ENCODE results near the gene GPR143.

GPR143 gene

DNA sequence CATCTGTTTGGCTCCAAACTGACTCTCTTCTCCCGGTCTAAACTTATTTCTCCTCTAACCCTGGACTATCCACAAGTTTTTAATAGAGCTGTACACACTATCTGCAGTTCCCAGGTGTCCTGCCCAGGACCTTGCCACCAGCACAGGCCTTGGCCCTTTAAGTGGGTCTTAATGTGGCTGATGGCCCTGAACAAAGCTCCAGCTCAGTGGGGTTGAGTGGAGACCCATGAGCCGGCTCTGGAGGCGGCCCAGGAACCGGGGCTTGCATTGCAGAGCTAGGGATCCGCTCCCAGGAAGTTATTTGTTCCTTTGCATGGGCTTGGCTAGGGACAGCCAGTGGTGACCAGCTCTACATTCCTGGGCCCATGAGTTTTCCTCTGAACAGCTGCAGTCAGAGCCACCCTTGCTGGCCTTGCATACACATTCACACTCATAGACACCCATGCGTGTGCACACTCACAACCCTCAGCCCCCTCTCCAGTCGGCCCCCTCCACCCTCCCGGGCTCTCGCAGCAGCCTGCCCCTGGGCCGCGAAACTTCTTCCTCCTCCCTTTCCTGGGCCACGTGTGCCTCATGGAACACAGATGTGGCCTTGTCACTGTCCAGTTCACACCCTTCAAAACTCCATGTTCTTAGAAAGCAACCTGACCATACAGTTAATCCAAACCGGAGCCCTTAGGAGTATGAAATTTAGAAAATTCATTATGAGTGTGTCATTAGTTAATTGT lies 58.2 kb downstream of the GPR143 start:
- Histone ChIP-seq H3K4me1 (ENCODE audit: insufficient read depth, low read length) (no peaks in the 10 kb centered on the region), H3K27me3 (ENCODE audit: insufficient read depth, low read length) (no peaks in the 10 kb centered on the region), H3K9me3 (ENCODE audit: insufficient read depth, low read depth, low read length) (no peaks in the 10 kb centered on the region), H3K4me3 (ENCODE audit: low read length) (no peak overlapping the region), H3K36me3 (ENCODE audit: insufficient read depth, low read length) (peaks cover 39% of the 10 kb centered on the region), H3K9ac (ENCODE audit: low read depth, low read length) (no peak overlapping the region), H3K27ac (ENCODE audit: low read depth, low read length) (no peak overlapping the region)
- 90% methylated on average over 13 of the region's 13 CpGs for WGBS

DNA sequence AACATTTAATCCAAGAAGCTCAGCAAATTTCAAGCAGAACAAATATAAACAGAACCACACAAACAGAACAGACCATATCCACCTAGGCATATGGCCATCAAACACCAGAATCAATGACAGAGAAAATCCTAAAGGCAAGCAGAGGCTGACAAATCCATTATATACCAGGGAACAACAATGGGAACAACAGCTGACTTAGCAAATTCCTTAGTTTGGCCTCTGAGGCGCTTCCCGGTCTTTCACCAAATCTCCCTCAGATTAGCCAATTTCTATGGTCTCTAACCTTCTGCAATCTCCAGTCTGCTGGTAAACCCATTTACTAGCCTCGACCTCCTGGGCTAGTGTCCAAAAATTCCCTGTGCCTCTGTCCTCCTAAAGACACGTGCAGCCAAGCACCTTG lies 59.2 kb downstream of the GPR143 start:
- Histone ChIP-seq H3K9me3 (ENCODE audit: insufficient read depth, low read depth, low read length) (no peaks in the 10 kb centered on the region), H3K4me3 (ENCODE audit: low read length) (no peak overlapping the region), H3K27me3 (ENCODE audit: insufficient read depth, low read length) (no peaks in the 10 kb centered on the region), H3K4me1 (ENCODE audit: insufficient read depth, low read length) (no peaks in the 10 kb centered on the region), H3K27ac (ENCODE audit: low read depth, low read length) (no peak overlapping the region), H3K36me3 (ENCODE audit: insufficient read depth, low read length) (peaks cover 29% of the 10 kb centered on the region), H3K9ac (ENCODE audit: low read depth, low read length) (no peak overlapping the region)
- 66% methylated on average over 4 of the region's 4 CpGs for WGBS

DNA sequence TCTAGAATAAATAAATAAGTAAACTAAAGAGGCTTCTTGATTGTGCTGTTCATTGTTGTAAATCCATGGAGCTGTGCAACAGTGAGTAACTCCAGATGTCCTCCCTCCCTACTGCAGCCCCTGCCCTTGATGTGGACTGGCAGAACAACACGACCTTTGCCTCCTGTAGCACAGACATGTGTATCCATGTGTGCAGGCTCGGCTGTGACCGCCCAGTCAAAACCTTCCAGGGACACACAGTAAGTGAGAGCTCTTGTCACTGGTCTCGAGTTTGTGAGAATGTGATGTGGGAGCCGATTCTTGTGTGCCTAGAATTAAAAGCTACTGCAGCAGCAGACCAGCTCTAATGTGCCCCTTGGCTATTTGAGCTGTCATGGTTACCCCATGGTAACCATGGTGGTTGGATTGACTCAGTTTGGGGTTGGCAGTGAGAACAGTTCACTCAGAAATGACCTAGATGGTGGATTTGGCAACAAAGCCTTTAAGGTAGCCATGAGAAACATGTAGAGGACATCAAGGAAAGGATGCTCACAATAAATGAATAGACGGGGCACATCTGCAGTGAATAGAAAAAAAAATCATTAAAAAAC lies 60.7 kb downstream of the GPR143 start:
- 98% methylated on average over 6 of the region's 6 CpGs for WGBS
- Histone ChIP-seq H3K27ac (ENCODE audit: low read depth, low read length) (no peak overlapping the region), H3K4me3 (ENCODE audit: low read length) (no peak overlapping the region), H3K4me1 (ENCODE audit: insufficient read depth, low read length) (no peaks in the 10 kb centered on the region), H3K27me3 (ENCODE audit: insufficient read depth, low read length) (no peaks in the 10 kb centered on the region), H3K9me3 (ENCODE audit: insufficient read depth, low read depth, low read length) (no peaks in the 10 kb centered on the region), H3K36me3 (ENCODE audit: insufficient read depth, low read length) (peaks cover 15% of the 10 kb centered on the region), H3K9ac (ENCODE audit: low read depth, low read length) (no peak overlapping the region)

DNA sequence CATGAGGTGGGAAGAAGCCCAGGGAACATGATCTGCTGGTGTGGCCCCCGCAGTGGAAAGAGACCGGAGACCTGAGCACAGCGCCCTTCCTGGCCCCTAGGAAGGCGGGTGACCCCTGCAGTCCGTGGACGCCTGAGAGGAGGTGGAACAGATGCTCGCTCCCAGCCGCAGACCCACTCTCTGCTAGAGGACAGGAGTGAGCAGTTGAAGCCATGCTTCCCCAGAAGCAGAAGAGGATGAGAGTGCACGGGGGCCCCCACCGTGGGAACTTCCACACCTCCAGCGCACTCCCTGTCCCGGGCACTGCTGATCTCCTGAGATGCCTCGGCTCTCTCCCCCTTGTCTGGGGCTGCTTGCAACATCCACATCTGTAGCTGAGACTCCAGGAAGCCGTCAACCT lies 62.2 kb downstream of the GPR143 start:
- no peaks in the 10 kb centered on the region for H3K4me1 ChIP-seq (ENCODE audit: insufficient read depth, low read length)
- H3K27me3 ChIP-seq (ENCODE audit: insufficient read depth, low read length): no peaks in the 10 kb centered on the region
- no peak overlapping the region for H3K9ac ChIP-seq (ENCODE audit: low read depth, low read length)
- no peaks in the 10 kb centered on the region for H3K9me3 ChIP-seq (ENCODE audit: insufficient read depth, low read depth, low read length)
- H3K4me3 ChIP-seq (ENCODE audit: low read length): no peak overlapping the region
- 96% methylated on average over 14 of the region's 14 CpGs for WGBS
- H3K36me3 ChIP-seq (ENCODE audit: insufficient read depth, low read length): peaks cover 7% of the 10 kb centered on the region; the same call in 1 of the 2 replicates
- no peak overlapping the region for H3K27ac ChIP-seq (ENCODE audit: low read depth, low read length)

DNA sequence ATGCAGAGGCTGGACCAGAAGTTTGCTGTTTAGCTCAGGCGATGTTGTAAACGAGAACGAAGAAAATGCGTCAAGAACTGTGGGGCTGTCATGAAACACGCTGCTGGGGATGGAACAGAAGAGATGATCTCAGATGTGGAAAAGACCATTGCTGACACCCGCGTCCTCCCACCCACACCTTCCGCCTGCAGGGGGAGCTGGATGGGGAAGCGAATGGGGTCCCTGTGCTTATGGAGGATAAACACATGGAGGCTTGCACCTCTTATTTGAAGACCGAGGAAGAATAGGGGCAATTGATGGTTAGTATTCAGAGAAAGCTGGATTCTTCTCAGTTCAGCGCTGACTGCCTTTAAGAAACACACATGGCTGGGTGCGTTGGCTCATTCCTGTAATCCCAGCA lies 63.9 kb downstream of the GPR143 start:
- no peaks in the 10 kb centered on the region for H3K27me3 ChIP-seq (ENCODE audit: insufficient read depth, low read length)
- H3K4me3 ChIP-seq (ENCODE audit: low read length): no peak overlapping the region
- H3K27ac ChIP-seq (ENCODE audit: low read depth, low read length): no peak overlapping the region
- H3K9ac ChIP-seq (ENCODE audit: low read depth, low read length): no peak overlapping the region
- no peaks in the 10 kb centered on the region for H3K9me3 ChIP-seq (ENCODE audit: insufficient read depth, low read depth, low read length)
- no peaks in the 10 kb centered on the region for H3K4me1 ChIP-seq (ENCODE audit: insufficient read depth, low read length)
- H3K36me3 ChIP-seq (ENCODE audit: insufficient read depth, low read length): peaks cover 13% of the 10 kb centered on the region; the same call in 1 of the 2 replicates
- 99% methylated on average over 12 of the region's 12 CpGs for WGBS

DNA sequence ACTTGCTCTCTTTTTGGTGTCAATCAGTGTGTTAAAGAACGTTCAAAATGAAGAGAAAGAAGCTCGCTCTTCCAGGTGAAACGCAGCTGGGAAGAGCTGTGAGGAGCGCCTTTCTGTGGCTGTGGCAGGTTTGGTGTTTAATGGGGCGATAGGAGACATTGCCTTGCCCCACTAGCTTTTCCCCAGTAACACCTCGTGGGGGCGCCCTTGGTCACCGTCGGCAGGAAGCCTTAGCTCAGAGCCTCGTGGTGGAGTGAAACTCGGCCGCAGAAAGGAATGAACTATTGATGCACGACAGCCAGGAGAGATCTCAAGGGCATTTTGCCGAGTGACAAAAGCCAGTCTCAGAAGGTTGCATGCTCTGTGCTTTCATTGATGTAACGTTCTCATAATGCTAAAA lies 65.1 kb downstream of the GPR143 start:
- Histone ChIP-seq H3K4me3 (ENCODE audit: low read length) (no peak overlapping the region), H3K4me1 (ENCODE audit: insufficient read depth, low read length) (no peaks in the 10 kb centered on the region), H3K9ac (ENCODE audit: low read depth, low read length) (no peak overlapping the region), H3K27me3 (ENCODE audit: insufficient read depth, low read length) (no peaks in the 10 kb centered on the region), H3K9me3 (ENCODE audit: insufficient read depth, low read depth, low read length) (no peaks in the 10 kb centered on the region), H3K27ac (ENCODE audit: low read depth, low read length) (no peak overlapping the region), H3K36me3 (ENCODE audit: insufficient read depth, low read length) (peaks cover 18% of the 10 kb centered on the region; the same call in 1 of the 2 replicates)
- WGBS: 90% methylated on average over 15 of the region's 15 CpGs

DNA sequence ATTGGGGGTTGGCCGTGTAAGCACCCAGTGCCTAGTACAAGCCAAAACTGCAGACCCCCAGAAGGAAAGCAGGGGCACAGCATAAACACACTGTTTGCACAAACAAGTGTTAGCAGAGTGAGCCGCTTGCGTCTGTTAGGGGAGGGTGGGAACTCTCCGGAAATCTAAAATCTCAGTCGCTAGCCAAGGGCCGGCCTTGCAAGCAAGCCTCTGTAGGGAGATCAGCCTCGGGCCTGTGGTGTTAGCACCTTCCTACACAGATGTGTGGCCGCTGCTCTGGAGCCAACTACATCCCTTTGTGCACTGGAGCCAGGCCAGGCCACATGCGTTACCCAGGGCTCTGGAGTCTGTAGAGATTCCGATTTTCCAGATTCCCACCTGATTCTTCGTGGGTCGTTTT lies 67.1 kb downstream of the GPR143 start:
- Histone ChIP-seq H3K4me3 (ENCODE audit: low read length) (no peak overlapping the region), H3K36me3 (ENCODE audit: insufficient read depth, low read length) (peaks cover 15% of the 10 kb centered on the region; the same call in 1 of the 2 replicates), H3K9ac (ENCODE audit: low read depth, low read length) (no peak overlapping the region), H3K4me1 (ENCODE audit: insufficient read depth, low read length) (no peaks in the 10 kb centered on the region), H3K27me3 (ENCODE audit: insufficient read depth, low read length) (no peaks in the 10 kb centered on the region), H3K27ac (ENCODE audit: low read depth, low read length) (no peak overlapping the region), H3K9me3 (ENCODE audit: insufficient read depth, low read depth, low read length) (no peaks in the 10 kb centered on the region)
- 96% methylated on average over 12 of the region's 12 CpGs for WGBS

DNA sequence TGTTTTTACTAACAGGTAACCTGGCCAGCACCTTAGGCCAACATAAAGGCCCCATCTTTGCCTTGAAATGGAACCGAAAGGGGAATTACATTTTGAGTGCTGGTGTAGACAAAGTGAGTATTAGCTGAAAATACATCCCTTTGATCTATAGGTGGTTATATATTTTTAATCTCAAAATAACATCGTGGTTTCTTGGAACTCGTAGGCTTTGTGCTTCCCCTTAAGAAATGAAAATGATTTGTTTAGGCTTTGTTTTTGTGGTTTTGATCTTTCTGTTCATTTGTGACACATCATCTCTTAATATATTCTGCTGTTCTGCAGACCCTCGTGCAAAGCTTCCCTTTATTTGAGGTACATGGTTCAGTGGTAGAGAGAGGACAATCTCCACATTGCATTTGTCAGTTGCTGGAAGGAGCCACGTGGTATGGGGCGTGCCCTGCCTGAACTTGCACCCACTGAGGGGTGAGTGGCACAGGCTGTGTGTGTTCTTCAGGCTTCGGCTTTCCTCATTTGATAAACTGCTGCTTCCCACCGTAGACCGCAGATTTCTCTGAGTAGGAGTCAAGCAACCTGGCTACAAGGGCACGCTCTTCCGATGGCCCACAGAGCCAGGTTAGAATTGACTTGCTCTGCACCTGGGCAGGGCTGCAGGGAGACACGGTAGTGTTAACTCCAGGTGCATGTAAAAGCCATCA lies 72.2 kb downstream of the GPR143 start:
- no peak overlapping the region for H3K4me3 ChIP-seq (ENCODE audit: low read length)
- peaks cover 42% of the 10 kb centered on the region for H3K36me3 ChIP-seq (ENCODE audit: insufficient read depth, low read length)
- no peak overlapping the region for H3K27ac ChIP-seq (ENCODE audit: low read depth, low read length)
- H3K27me3 ChIP-seq (ENCODE audit: insufficient read depth, low read length): no peaks in the 10 kb centered on the region
- H3K9me3 ChIP-seq (ENCODE audit: insufficient read depth, low read depth, low read length): no peaks in the 10 kb centered on the region
- H3K4me1 ChIP-seq (ENCODE audit: insufficient read depth, low read length): no peaks in the 10 kb centered on the region
- 97% methylated on average over 10 of the region's 12 CpGs for WGBS
- no peak overlapping the region for H3K9ac ChIP-seq (ENCODE audit: low read depth, low read length)

DNA sequence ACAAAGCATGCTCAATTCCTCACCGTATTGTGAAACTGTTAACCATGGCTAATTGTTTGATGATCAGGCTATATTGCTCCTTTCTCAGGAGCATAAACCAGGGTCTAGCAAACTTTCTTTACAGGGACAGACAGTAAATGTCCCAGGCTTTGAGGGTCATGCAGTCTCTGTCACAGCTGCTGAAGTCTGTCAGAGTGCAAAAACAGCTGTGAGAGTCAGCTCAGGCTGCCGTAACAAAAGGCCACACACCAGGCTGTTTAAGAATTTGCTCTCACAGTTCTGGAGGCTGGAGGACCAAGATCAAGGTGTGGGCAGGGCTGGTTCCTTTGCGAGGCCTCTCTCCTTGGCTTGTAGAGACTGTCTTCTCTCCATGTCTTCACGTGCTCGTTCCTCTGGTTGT lies 75.6 kb downstream of the GPR143 start:
- H3K9me3 ChIP-seq (ENCODE audit: insufficient read depth, low read depth, low read length): no peaks in the 10 kb centered on the region
- 94% methylated on average over 5 of the region's 5 CpGs for WGBS
- H3K36me3 ChIP-seq (ENCODE audit: insufficient read depth, low read length): peaks cover 34% of the 10 kb centered on the region

DNA sequence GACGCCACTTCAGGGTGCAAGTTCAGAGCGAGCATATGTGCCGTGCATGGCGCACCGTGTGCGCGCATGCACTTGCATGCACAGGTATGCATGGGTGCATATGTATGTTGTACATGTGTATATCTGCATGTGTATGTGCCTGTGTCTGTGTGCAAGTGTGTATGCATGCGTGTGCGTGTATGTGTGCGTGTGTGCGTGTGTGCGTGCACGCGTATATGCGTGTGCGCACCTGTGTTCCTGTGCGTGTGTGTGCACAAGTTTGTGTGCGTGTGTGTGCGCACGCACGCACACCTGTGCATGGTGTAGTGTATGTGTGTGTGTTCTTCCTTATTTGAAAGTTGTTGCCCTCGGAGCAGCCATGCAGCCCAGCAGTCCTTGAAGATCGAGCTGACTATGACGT lies 76.8 kb downstream of the GPR143 start:
- 98% methylated on average over 24 of the region's 24 CpGs for WGBS
- no peak overlapping the region for H3K9ac ChIP-seq (ENCODE audit: low read depth, low read length)
- H3K27me3 ChIP-seq (ENCODE audit: insufficient read depth, low read length): no peaks in the 10 kb centered on the region
- H3K27ac ChIP-seq (ENCODE audit: low read depth, low read length): no peak overlapping the region
- peaks cover 38% of the 10 kb centered on the region for H3K36me3 ChIP-seq (ENCODE audit: insufficient read depth, low read length)
- H3K4me1 ChIP-seq (ENCODE audit: insufficient read depth, low read length): no peaks in the 10 kb centered on the region
- H3K9me3 ChIP-seq (ENCODE audit: insufficient read depth, low read depth, low read length): no peaks in the 10 kb centered on the region
- no peak overlapping the region for H3K4me3 ChIP-seq (ENCODE audit: low read length)

More for the DNA sequence above, 75.6 kb downstream of the GPR143 start:
- H3K9ac ChIP-seq (ENCODE audit: low read depth, low read length): no peak overlapping the region
- no peaks in the 10 kb centered on the region for H3K4me1 ChIP-seq (ENCODE audit: insufficient read depth, low read length)
- H3K4me3 ChIP-seq (ENCODE audit: low read length): no peak overlapping the region
- no peak overlapping the region for H3K27ac ChIP-seq (ENCODE audit: low read depth, low read length)
- no peaks in the 10 kb centered on the region for H3K27me3 ChIP-seq (ENCODE audit: insufficient read depth, low read length)

DNA sequence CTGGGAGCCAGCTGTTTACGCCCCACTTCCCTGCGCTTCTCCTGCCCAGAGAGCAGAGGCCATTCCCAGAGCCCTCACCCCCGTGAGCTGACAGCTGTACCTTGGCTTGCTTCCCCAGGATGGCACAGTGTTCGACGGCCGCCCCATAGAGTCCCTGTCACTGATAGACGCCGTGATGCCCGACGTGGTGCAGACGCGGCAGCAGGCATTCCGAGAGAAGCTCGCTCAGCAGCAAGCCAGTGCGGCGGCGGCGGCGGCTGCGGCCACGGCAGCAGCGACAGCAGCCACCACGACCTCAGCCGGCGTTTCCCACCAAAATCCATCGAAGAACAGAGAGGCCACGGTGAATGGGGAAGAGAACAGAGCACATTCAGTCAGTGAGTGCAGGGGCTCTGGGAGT lies 77.7 kb downstream of the GPR143 start:
- H3K9me3 ChIP-seq (ENCODE audit: insufficient read depth, low read depth, low read length): no peaks in the 10 kb centered on the region
- peaks cover 29% of the 10 kb centered on the region for H3K36me3 ChIP-seq (ENCODE audit: insufficient read depth, low read length)
- H3K4me3 ChIP-seq (ENCODE audit: low read length): no peak overlapping the region
- H3K9ac ChIP-seq (ENCODE audit: low read depth, low read length): no peak overlapping the region
- H3K27ac ChIP-seq (ENCODE audit: low read depth, low read length): no peak overlapping the region
- H3K4me1 ChIP-seq (ENCODE audit: insufficient read depth, low read length): no peaks in the 10 kb centered on the region
- 96% methylated on average over 27 of the region's 27 CpGs for WGBS
- H3K27me3 ChIP-seq (ENCODE audit: insufficient read depth, low read length): no peaks in the 10 kb centered on the region

All from HUES64 (cell line).